Amniotic stem cell (primary cell): ENCODE measurements around the gene FAM221B.

Experiments
- DNase-seq: peaks from one replicate; lab custom pipeline; 2025; lab: John Stamatoyannopoulos, UW

The FAM221B gene

DNA sequence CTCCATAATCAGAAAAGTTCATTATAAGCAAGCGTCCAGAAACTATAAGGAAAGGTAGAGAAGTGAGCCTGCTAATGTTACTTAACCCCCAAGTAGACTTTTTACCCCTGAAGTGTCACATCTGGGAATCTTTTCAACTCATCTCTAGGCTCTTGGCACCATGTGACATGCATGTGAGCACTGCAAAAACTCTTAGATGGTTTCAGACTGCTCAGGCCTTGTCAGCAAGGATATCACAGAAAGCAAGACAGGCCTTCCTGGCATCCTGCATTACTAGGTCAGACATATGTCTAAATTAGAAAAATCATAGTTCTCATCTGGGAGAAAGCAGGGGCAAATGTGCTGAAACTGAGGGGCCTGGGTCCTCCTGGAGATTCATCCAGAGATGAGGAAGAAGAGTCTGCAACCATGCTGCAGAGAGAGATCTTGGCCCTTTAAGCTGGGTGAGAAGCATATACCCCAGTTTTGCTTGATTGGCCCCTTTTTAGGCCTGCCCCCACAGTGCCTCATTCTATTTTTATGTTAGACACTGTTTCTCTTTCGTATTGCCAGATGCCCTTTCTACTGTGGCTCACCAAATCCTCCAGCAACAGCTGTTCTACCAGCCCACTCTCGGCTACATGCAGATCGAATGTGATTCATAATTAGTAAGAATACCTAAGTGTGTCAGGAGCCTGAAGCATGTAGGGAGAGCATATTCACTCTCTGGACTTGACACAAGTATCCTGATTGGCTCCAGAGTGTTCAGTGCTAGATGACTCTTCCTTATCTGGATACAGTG lies 19.4 kb upstream of the FAM221B start:
- peak; percentile 75 for DNase-seq

DNA sequence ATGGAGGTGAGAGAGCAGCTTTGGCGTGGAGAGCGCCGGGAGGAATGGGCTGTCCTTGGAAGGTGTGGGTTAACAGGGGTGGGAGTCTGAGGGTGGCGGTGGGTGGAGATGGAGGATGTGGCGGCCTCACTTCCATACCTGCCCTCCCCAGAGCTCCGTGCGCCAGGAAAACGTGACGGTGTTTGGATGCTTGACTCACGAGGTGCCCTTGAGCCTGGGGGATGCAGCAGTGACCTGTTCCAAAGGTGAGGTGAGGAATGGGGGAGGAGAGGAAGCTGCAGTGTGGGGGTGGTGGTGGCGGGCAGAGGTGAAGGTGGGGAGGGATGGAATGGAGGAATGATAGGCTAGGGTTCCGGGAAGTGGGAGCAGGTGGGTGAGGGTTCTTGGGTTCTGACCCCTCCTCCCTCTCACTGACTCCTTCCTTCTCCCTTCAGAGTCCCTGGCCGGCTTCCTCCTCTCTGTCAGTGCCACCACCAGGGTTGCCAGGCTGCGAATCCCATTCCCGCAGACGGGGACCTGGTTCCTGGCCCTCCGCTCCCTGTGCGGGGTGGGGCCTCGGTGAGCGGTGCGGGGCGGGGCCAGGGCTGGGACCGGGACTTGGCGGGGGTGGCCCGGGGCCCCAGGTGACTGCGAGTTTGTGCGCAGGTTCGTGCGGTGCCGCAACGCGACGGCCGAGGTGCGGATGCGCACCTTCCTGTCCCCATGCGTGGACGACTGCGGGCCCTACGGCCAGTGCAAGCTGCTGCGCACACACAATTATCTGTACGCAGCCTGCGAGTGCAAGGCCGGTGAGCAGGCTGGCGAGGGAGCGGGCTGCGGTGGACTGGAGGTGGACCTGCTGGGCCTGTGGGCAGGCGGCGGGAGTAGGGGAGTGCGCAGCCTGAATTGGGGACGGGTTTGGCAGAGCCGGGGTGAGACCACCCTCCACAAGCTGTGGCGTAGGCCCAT lies 17.6 kb upstream of the FAM221B start:
- no peak for DNase-seq

DNA sequence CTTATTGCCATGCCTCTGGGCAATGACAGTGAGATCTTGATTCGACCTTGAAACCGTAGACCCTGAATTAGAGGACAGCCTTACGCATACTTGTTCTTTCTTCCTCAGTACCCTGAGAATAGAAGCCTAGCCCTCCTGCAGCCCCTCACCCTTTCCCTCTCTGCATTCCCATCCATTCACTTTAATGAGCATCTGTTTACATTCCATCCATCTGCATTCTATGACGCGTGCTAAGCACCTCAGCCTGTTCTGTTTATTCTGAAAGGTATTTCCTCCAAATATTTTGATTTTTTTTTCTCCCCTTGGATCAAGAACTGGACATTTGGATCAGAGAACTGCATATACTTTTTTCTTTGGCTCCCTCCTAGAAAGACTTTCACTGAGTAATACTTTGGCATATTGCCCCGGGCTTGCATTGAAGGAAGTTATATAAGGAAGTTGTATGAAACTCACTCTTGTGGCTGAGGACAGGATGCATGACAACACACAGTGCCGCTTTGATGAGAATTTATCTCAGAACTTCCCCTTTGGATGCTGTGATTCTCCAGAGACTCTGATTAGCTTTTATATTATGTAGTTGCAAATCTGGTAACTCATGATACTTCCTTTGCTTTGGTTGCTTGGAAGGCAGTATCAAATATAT lies 16.2 kb upstream of the FAM221B start:
- DNase-seq, result peak; percentile 88

DNA sequence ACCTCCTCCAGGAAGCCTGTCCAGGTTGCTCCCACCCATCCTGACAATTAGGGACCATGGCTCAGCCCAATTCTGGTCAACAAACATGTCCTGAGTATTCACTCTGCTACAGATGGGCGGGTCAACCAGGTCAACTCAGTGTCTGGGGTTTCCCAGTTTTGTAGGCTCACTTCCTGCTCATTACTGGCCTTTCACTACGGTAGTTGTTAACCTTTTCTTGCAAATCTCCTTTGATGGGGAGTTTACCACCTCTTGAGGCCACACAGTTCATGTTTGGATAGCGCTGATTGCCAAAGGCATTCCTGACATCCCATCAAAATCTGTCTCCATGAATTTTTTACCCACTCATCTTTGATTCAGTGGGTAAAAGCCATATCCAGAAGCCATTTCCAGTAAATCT lies 14.3 kb upstream of the FAM221B start:
- no peak for DNase-seq

DNA sequence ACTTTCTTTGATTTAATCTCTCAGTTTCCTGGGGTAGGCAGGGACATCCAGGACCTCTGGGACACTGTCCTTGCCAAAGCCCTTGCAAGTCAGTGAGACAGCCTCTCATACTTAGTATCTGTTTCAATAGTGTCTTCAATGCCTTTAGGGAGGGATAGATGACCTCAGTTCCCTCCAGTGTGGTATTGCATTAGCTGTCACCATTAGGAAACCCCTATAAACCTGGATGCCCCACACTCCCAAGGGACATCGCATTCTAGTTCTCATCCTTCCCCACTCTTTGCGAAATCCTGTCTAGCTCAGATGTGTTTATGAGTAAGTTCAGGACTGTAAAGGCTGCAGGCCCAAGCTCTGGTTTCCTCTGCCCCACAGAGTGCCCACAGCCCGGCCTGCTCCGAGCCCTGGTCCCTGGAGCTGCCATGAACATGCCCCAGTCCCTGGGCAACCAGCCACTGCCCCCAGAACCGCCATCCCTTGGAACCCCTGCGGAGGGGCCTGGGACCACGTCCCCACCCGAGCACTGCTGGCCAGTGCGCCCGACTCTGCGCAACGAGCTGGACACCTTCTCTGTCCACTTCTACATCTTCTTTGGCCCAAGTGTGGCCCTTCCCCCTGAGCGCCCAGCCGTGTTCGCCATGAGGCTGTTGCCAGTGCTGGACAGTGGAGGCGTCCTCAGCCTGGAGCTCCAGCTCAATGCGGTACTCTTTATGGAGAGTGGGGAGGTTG lies 13.7 kb upstream of the FAM221B start:
- DNase-seq, result no peak

DNA sequence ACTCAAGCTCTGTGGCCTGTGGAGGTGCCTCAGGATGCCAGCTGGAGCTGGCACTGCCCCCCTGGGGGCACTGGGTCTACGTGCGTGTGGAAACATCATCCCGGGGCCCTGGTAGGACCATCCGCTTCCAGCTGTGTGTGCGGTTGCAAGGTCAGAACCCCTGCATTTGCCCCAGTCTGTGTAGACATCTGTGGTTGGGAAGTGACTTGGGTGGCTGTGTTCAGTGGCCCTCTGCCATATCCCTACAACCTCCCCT lies 13.0 kb upstream of the FAM221B start:
- no peak for DNase-seq

DNA sequence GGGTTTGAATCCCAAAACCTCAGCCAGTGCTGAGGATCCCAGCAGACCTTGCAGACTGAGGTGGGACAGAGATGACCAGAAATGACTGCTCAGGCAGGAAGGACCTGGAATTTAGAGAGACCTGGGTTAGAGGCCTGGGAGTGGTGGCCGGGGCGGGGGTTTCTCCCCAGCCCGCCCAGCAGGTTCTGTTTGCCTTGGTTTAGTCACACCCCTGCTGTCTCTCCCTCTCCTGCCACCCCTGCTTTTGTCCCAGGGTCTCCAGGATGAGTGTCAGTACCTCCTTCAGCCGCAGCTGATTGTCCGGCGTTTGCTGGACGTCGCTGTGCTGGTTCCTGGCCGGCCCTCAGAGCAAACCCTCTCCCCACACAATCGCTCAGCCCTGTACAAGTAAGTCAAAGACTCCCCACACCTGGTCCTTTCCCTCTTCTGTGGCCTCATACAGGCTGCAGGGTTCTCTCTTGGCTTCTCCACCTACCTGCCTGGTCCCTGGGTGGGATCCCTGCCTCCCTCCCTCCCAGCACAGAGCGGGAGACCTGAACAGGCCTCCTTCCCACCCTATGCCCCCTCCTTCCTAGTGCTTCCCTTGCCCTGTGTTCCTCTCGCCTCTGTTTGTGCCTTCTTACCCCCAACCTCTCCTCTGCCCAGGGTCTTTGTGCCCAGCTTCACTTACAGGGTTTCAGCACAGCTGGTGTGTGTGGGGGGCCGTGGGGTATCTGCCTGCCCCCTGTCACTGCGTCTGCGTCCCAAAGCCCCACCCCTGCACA lies 12.5 kb upstream of the FAM221B start:
- no peak for DNase-seq

DNA sequence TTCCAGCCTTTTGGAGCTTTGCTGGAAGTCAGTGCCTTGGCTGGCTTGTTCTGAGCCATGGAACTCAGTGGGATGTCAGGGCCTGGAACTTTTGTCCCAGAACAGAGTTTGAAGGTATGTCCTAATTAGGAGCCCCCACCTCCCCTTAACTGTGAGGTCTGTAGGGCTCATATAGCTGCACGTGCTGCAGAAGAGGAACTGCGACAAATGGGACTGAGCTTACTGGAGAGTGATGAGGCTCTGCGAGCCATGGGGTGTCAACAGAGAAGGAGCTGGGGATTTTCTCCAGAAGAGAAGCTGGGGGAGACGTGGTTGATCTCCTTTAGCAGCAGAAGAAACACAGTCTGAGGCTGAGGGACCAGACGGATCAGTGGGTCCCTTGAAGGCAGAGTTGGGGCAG lies 11.4 kb upstream of the FAM221B start:
- no peak for DNase-seq

DNA sequence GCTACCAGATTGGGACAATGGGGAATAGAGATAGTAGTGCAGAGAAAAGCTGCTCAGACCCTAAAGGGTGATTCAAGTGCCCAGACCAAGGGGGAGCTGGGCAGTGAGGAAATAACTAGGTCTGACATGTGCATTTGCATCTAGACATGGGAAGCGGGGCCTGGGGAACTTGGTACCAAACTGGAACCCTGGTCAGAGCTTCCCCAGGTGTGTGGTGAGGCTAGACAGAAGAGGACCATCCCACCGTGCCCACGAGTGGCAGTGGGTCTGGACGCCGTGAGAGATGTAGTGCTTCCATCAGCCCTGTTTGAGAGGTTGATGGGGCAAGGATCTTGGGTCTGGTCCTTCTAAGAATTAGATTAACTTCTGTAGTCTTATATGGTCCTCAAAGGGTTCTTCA lies 8.1 kb upstream of the FAM221B start:
- DNase-seq, result no peak

DNA sequence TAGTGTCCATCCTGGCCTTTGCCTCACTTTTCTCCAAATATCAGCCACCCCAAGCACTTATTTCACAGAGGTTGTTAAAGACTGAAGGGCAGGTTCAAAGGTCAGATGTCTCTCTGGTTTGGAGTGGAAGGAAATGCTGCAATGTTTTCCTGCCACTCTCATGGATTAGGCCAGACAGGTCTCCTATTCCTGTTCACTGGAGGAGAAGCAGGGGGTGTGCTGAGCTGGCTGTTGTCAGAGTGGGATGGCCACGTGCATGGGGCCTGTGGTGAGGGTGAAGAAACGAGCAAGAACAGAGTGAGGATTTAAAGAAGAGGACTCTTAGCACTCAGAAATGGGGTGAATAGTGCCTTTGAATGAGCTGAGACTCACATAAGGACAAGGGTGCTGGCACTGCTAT lies 7.2 kb upstream of the FAM221B start:
- no peak for DNase-seq

DNA sequence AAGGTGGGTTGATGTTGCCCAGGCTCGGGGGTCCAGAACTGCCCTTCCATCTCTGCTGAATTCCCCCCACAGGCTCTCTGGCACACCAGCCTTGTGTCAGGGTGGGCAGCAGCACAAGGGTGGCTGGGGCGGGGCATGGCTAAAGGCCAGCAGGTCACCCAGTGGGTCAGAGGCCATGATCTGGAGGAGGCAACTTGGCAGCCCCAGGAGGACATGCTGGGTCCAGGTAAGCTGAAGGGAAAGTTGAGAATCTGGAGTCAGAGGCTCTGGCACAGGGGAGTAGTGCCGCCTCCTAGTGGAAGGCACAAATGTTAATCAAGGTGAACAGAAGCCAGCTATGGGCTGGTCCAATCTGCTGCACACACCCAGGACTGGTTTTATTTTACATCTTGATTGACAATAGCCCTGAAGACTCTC lies 6.7 kb upstream of the FAM221B start:
- no peak for DNase-seq

DNA sequence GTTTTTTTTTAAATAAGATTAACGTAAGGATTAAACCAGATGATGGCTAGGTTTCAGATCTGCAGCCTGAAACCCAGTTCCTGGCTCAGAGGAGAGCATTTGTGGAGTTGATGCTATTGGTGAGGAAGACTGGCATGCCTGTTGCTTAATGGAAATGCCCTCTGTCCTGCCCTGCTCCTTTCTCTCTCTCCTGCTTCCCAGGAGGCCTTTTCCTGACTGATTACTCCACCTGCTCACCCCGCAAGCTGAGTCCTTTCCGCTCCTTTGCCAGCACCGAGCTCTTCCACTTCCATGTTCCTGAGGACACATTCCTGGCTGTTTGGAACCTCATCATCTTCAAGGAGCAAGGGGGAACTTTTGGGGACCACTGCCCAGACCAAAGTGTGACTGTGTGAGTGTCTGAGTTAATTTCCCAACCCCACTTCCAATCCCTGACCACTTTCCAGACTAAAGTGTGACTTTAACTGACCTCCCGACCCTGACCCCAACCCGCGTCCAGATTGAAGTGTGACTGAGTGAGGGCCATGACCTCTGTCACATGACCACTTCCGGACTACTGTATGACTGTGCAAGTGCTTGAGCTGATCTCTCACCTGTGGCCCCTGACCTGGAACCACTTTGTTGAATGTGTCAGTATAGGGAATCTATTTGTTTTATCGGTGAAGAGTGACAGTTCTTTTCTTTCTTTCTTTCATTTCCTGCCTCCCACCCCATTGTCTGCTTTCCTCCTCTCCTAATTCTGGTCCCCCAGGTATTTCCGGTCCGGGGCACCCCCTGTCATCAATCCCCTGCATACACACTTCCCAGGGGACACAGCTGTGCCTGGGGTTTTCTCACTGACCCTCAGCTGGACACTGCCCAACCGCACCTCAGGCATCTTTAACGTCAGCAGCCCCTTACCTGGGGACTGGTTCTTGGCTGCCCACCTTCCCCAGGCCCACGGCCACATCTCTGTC lies 6.0 kb upstream of the FAM221B start:
- DNase-seq, result no peak

DNA sequence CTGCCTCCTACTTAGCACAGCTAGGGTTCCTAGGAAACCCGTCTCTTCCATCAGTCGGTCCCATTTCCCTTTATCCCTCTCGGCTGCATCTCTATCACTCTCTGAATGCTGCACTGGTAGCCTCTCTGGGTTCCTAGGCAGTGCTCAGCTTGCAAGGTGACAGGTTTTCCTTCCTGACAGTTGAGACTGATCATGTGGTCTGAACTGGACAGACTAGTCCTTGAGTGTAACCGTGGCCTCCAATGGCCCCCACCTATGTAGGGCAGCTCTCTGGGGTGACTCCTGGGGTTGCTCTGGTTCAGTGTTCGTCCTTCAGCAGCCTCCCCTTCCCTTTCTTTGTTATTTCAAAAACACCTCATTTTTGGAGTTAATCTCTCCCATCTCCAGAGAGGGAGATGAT lies 4.3 kb upstream of the FAM221B start:
- DNase-seq, result no peak

DNA sequence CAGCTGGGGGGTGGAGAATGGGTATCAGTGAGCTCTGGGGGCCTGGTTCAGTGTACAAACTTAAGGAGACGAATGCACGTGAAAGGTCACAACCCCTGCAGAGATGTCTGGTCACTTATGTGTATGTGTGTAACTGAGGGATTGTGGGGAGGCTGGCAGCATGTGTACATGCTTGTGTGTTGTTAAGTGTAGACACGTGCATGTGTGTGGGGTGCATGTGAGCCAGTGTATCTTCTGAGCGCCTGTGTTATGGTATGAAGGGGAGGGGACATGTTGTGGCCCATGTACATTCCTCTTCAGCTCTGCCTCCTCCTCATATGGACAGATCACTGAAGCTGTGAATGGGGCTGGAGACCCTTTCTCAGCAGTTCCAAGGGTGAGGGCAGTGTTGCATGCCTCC lies 2.5 kb upstream of the FAM221B start:
- no peak for DNase-seq

DNA sequence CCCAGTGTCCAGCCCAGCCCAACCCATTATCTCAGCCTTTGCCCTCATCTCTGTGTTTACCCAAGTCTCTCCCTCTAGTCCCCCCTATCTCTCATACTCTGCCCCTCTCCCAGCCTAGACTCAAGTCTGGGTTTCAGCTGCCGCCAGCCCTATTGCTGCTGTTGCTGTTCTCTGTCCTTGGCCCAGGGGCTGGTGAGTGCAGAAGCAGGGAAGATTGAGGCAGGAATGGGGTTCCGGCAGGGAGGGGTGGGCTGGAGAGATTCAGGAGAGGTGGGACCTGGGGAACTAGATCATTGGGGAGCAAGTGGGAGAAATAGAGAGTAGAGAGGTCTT lies 1.2 kb upstream of the FAM221B start:
- no peak for DNase-seq

DNA sequence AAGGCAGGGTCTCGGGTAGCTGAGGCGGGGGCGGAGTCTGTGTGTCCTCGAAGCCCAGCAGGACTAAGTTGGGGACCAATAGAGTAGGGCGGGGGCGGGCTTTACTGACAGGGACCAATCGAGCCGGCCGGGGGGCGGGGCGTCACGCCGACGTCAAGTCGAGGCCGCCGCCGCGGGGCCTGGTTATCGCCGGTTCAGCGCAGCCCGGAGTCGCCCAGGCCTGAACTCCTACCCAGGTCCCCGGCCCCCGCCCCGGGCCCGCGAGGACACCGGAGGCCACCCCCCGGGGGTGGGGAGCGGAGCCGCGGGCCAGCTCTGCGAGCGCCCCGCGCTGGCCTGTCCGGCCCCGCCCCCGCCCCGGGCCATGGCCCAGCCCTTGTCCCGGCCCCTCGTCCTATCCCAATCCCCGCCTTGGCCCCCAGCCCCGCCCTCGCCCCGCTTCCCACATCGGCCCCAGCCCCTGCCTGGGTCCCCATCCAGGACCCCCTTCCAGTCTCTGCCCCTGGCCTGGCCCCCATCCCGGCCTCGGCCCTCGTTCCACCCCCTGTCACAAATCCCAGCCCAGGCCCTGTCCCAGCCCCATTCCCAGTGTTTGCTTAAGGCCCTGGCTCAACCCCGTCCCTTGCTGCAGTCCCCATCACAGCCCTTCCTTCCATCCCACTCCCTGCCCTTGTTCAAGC lies 692 bp upstream of the FAM221B start, which contains the start of gene TMEM8B:
Gene TMEM8B, plus strand, starts transcription at position 145 of the 680 bp plus-strand sequence. Its CDS starts 220 bp downstream, at position 365.
- peak; percentile 93 for DNase-seq

DNA sequence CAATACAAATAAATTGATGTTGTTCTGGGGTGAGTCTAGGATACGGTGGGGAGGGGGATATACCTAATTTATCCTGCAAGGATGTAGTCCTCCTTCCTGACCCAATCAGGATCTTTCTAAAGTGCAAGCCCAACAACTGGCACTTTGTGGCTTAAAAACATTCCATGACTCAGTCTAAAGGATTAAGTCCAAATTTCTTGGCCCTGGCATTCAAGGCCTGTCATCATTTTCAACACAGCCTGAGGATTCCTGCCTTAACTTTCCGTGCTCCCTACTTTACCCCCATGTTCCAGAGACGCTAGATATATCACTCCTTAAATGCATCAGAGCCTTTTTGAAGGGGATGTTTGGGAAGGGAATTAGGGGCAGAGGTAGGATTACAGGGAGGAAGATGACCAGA lies 1.0 kb downstream of the FAM221B start:
- DNase-seq, result peak; percentile 77

DNA sequence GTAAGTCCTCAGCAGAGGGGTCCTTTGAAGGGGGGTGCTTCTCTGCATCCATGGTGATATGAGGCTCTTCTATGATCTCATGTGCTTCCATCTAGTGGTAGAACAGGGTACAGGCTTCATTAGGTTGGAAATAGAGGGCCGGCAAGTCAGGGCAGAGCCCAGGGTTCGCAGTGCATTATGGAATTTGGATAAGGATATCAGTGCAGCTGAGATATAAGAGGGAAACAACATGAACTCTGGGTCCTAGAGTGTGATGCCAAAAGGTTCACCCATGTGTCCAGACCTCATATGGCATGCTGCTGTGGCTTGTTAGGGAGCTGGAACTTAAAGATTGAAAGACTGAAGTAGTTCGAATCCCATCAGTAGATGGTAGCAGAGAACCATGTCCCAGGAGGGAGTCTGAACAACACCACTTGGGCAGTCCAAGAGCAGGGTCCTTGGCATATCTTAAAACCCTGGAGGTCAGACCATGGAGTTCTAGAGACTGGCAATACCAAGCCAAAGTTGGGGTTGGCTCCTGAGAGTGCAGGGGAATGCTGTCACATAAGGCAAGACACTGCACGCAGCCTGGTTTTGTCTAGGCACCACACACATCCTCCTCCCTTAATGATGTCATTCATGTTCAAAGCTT lies 2.3 kb downstream of the FAM221B start:
- DNase-seq, result peak; percentile 43

DNA sequence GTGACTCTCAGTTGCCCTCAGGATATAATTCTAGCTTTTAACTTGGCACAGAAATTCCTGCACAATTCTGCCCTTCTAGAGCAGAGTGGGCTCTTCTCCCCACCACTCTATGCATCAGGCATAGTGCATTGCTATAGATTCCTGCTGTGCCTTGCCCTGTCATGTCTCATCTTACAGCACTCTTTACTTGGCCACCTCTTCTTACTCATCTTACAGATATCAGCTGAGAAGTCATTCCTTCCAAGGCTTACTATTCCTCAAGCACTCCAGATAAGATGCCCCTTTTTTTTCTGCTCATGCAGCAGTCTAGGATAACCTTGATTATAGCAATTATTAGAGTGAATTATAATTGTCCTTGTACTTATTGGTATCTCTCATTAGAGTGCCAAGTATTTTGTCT lies 5.6 kb downstream of the FAM221B start:
- DNase-seq, result no peak
